HepG2 (cell line): ENCODE measurements around the gene ST6GALNAC3. TPM values are rescaled to one million over a fixed set of nuclear protein-coding genes. Genes with fewer than 3 reads are reported as not detected.

ENCODE experiments used
- ATAC-seq: fragments of 200-7000 bp; cut with Tn5 transposase; 3 replicates; pipeline ENCODE4 v1.9.1; 2020; ENCODE audit warnings: mild to moderate bottlenecking, moderate library complexity
- BruUV-seq: library from RNA; stranded (reverse); fragments of 400-500 nt; replicated peaks from 2 replicates; lab custom pipeline; 2021; lab: Mats Ljungman, UMichigan
- CTCF ChIA-PET: fragments of 300-600 bp; formaldehyde crosslinking; extraction: SDS; loops from one replicate; lab custom pipeline; 2021; ENCODE audit warnings: low total read pairs, inconsistent platforms, low intra/inter-chr PET ratio; lab: Yijun Ruan, JAX
- POLR2A ChIA-PET: fragments of 350-600 bp; sonication (Branson Sonifier 250); formaldehyde crosslinking; loops from one replicate; lab custom pipeline; 2020; ENCODE audit warnings: antibody characterized with exemption, inconsistent platforms; lab: Yijun Ruan, JAX
- DNase-seq: peaks from one replicate; pipeline ENCODE4 v3.0.0-alpha.2; 2015; ENCODE audit warnings: low spot score
- FAIRE-seq: peaks from 3 replicates; lab custom pipeline; 2011; peaks lifted over from hg19 to GRCh38; lab: Jason Lieb, UNC
- H2AFZ ChIP-seq: one replicate; pipeline ENCODE4 v1.6.1; 2011; ENCODE audit warnings: low read length, inconsistent platforms
- H3K27ac ChIP-seq: fragments of 300-600 bp; 3 replicates; pipeline ENCODE4 v1.8.0; 2011; ENCODE audit warnings: mixed run types, mild to moderate bottlenecking, mixed read lengths, low read length, inconsistent platforms; ENCODE audit not compliant: insufficient read depth; ENCODE audit errors: extremely low read length
- H3K27me3 ChIP-seq, 2 experiments: fragments of 200-600 bp in 1 of 2; 2 replicates in 1 of 2; 3 replicates in 1 of 2; pipeline versions ENCODE4 v1.6.0 to v1.8.0; 2011; ENCODE audit warnings: low read length in 2 of 2, mild to moderate bottlenecking in 2 of 2, moderate library complexity in 2 of 2, inconsistent platforms in 1 of 2; ENCODE audit not compliant: insufficient read depth in 2 of 2, control insufficient read depth in 1 of 2
- H3K36me3 ChIP-seq, 2 experiments: fragments of 200-600 bp in 1 of 2; replicated peaks in 1 of 2; 2 replicates in 1 of 2; 3 replicates in 1 of 2; pipeline versions ENCODE4 v1.5.1 to v1.8.0; 2011; ENCODE audit warnings: low read length in 2 of 2, inconsistent platforms in 1 of 2; ENCODE audit not compliant: insufficient read depth in 2 of 2, control insufficient read depth in 1 of 2
- H3K4me1 ChIP-seq: 2 replicates; pipeline ENCODE4 v1.5.1; 2012; ENCODE audit warnings: low read length, inconsistent platforms; ENCODE audit not compliant: insufficient read depth
- H3K4me2 ChIP-seq: 2 replicates; pipeline ENCODE4 v1.6.0; 2011; ENCODE audit warnings: low read depth, low read length, inconsistent platforms
- H3K4me3 ChIP-seq, 3 experiments: fragments of 200-600 bp in 1 of 3; sonication (generic), shearing (Covaris generic) in 1 of 3; replicated peaks in 1 of 3; 2 replicates each; pipeline ENCODE4 v1.5.1; 2011 to 2016; ENCODE audit warnings: low read length in 3 of 3, inconsistent platforms in 2 of 3, low read depth in 2 of 3, mild to moderate bottlenecking in 2 of 3, control low read depth in 1 of 3, mixed read lengths in 1 of 3; ENCODE audit not compliant: insufficient read depth in 1 of 3
- H3K79me2 ChIP-seq: one replicate; pipeline ENCODE4 v1.6.1; 2011; ENCODE audit warnings: low read length, inconsistent platforms; ENCODE audit not compliant: insufficient read depth
- H3K9ac ChIP-seq: 2 replicates; pipeline ENCODE4 v1.6.0; 2011; ENCODE audit warnings: mild to moderate bottlenecking, low read depth, low read length, inconsistent platforms; ENCODE audit not compliant: insufficient read depth
- H3K9me3 ChIP-seq: 2 replicates; pipeline ENCODE4 v1.5.1; 2012; ENCODE audit warnings: mild to moderate bottlenecking, low read length
- H4K20me1 ChIP-seq: 2 replicates; pipeline ENCODE4 v1.6.0; 2011; ENCODE audit warnings: inconsistent platforms, mild to moderate bottlenecking, low read length, moderate library complexity; ENCODE audit not compliant: insufficient read depth
- ADNP ChIP-seq: sonication (generic); formaldehyde crosslinking; IDR thresholded peaks from 2 replicates; pipeline ENCODE4 v1.4.0; 2020; ENCODE audit warnings: missing genetic modification reagents
- KLF12 ChIP-seq: sonication (generic); formaldehyde crosslinking; IDR thresholded peaks from 2 replicates; pipeline ENCODE4 v1.4.0; 2020; ENCODE audit warnings: missing genetic modification reagents, borderline replicate concordance
- MIER3 ChIP-seq: IDR thresholded peaks from 2 replicates; pipeline ENCODE4 v1.6.1; 2016; ENCODE audit warnings: missing compliant biosample characterization, borderline replicate concordance
- MYNN ChIP-seq: sonication (generic); formaldehyde crosslinking; IDR thresholded peaks from 2 replicates; pipeline ENCODE4 v1.4.0; 2020; ENCODE audit warnings: mild to moderate bottlenecking, low read depth, missing genetic modification reagents
- TOPORS ChIP-seq: sonication (generic); formaldehyde crosslinking; IDR thresholded peaks from 2 replicates; pipeline ENCODE4 v1.8.0; 2023; ENCODE audit warnings: mild to moderate bottlenecking, missing genetic modification reagents
- TRIM24 ChIP-seq: sonication (generic); formaldehyde crosslinking; IDR thresholded peaks from 2 replicates; pipeline ENCODE4 v1.8.0; 2022; ENCODE audit warnings: mild to moderate bottlenecking, missing genetic modification reagents
- ZNF317 ChIP-seq: sonication (generic); formaldehyde crosslinking; IDR thresholded peaks from 2 replicates; pipeline ENCODE4 v1.5.0; 2020; ENCODE audit warnings: mild to moderate bottlenecking, missing genetic modification reagents
- ZNF331 ChIP-seq: sonication (generic); formaldehyde crosslinking; IDR thresholded peaks from 2 replicates; pipeline ENCODE4 v1.4.0; 2020; ENCODE audit warnings: missing genetic modification reagents
- ZNF569 ChIP-seq: sonication (generic); formaldehyde crosslinking; IDR thresholded peaks from 2 replicates; pipeline ENCODE4 v1.5.0; 2020; ENCODE audit warnings: mild to moderate bottlenecking, missing genetic modification reagents, moderate library complexity, borderline replicate concordance
- ZNF790 ChIP-seq: sonication (generic); formaldehyde crosslinking; IDR thresholded peaks from 2 replicates; pipeline ENCODE4 v1.8.0; 2022; ENCODE audit warnings: missing genetic modification reagents, mild to moderate bottlenecking, borderline replicate concordance
- WGBS: methylation state at CpG from one replicate; pipeline ENCODE4 v1.1.6; 2017; ENCODE audit warnings: low lambda C conversion rate; 5-methylcytosine and 5-hydroxymethylcytosine counted together
- in situ Hi-C: cut with HindIII; loops from 2 replicates; pipeline ENCODE4 v1.10.0; 2017; ENCODE audit warnings: low pct_unique_long_range_greater_than_20kb; ENCODE audit not compliant: extremely low pct_ligation_motif_present
- intact Hi-C: fragments of 100-400 bp; cut with micrococcal nuclease; formaldehyde crosslinking; loops from one replicate; pipeline ENCODE4 v1.10.0; 2022; ENCODE audit not compliant: unreplicated experiment
- polyA plus RNA-seq, 8 experiments: library from polyadenylated mRNA; depleted of rRNA in 3 of 8; stranded (reverse) in 7 of 8; unstranded in 1 of 8; fragments of >200 nt; fragmentation: Illumina TruSeq in 4 of 8; extraction: Trizol in 4 of 8; gene quantifications; 2 replicates each; pipeline versions ENCODE4 v1.2.1 to v1.2.3, GENCODE V29; 2011 to 2016; ENCODE audit warnings: low read depth in 4 of 8, missing spikeins in 1 of 8, mixed read lengths in 1 of 8; ENCODE audit not compliant: insufficient read depth in 1 of 8
- total RNA-seq, 5 experiments: library from RNA; depleted of rRNA; stranded (reverse); fragments of >200 nt; fragmentation: Illumina TruSeq; extraction: Trizol; gene quantifications; 2 replicates each; pipeline ENCODE4 v1.2.3, GENCODE V29; 2016; ENCODE audit warnings: low read depth in 1 of 5
- TF ChIP-seq, protein P1 (sequence below): sonication (generic); formaldehyde crosslinking; IDR thresholded peaks from 2 replicates; pipeline ENCODE4 v1.8.0; 2022; ENCODE audit warnings: missing genetic modification reagents, low read depth, mild to moderate bottlenecking, borderline replicate concordance
- TF ChIP-seq, protein P2 (sequence below): sonication (generic); formaldehyde crosslinking; IDR thresholded peaks from 2 replicates; pipeline ENCODE4 v1.5.0; 2020; ENCODE audit warnings: mild to moderate bottlenecking, missing genetic modification reagents
- TF ChIP-seq, protein P3 (sequence below): sonication (generic); formaldehyde crosslinking; IDR thresholded peaks from 2 replicates; pipeline ENCODE4 v1.4.0; 2020; ENCODE audit warnings: missing genetic modification reagents, borderline replicate concordance
- TF ChIP-seq, protein P4 (sequence below): sonication (generic); formaldehyde crosslinking; IDR thresholded peaks from 2 replicates; pipeline ENCODE4 v1.5.1; 2020; ENCODE audit warnings: missing genetic modification reagents, mild to moderate bottlenecking, borderline replicate concordance
- TF ChIP-seq, protein P5 (sequence below): sonication (generic); formaldehyde crosslinking; IDR thresholded peaks from 2 replicates; pipeline ENCODE4 v1.4.0; 2020; ENCODE audit warnings: missing genetic modification reagents, mild to moderate bottlenecking, borderline replicate concordance

Gene ST6GALNAC3
- total and polyA plus RNA-seq, 2 of the 13 experiments (the other 11 are each of a cell fraction or from before 2014, with no cell fraction given), result not detected

DNA sequence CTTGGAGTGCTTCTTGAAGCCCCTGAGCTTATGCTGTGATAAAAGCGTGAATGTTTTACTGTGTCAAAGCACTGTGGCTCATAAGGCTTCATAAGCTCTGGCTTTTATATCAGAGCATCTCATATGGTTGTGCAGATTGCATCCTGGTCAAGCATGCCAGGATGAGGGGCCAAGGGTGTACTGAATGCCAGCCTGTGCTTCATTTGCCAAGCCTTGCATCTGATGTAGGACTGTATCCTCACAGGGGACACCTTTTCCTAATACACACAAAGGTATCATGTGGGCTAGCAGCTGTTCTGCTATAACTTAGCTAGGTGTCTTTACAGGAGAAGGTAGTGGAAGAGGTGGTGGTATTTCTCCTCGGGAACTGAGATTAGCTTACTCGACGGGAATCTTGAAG lies 134.7 kb downstream of the ST6GALNAC3 start:
- H3K27ac ChIP-seq, result no peak overlapping the region
- no peaks in the 10 kb centered on the region for H3K4me1 ChIP-seq
- no peaks in the 10 kb centered on the region for H3K9me3 ChIP-seq
- in situ Hi-C loops, result no loop called here
- H3K36me3 ChIP-seq, result no peaks in the 10 kb centered on the region
- intact Hi-C loops, result no loop called here
- H3K27me3 ChIP-seq, result no peaks in the 10 kb centered on the region
- no TSS peak for BruUV-seq
- H3K4me2 ChIP-seq, result no peak overlapping the region
- no peak for DNase-seq
- no peaks in the 10 kb centered on the region for H3K79me2 ChIP-seq
- WGBS, result 6% methylated on average over 4 of the region's 4 CpGs
- CTCF ChIA-PET, result no interaction called here
- POLR2A ChIA-PET, result no interaction called here
- no peak overlapping the region for H3K4me3 ChIP-seq
- ATAC-seq, result no peak
- no peak for FAIRE-seq
- H3K9ac ChIP-seq, result no peak overlapping the region
- H4K20me1 ChIP-seq, result no peaks in the 10 kb centered on the region
- H2AFZ ChIP-seq, result no peak overlapping the region
- no peak for TF ChIP-seq MYNN (CRISPR knock-in tag)
- no peak for TF ChIP-seq TRIM24 (CRISPR knock-in tag)
- TF ChIP-seq, protein P1, sequence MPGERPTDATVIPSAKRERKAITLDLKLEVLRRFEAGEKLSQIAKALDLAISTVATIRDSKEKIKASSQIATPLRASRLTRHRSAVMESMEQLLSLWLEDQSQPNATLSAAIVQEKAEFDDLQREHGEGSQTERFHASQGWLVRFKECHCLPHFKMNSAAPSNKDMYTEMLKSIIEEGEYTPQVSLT, result no peak
- no peak for TF ChIP-seq ZNF317 (CRISPR knock-in tag)
- TF ChIP-seq TOPORS (CRISPR knock-in tag), result no peak
- TF ChIP-seq, protein P2, sequence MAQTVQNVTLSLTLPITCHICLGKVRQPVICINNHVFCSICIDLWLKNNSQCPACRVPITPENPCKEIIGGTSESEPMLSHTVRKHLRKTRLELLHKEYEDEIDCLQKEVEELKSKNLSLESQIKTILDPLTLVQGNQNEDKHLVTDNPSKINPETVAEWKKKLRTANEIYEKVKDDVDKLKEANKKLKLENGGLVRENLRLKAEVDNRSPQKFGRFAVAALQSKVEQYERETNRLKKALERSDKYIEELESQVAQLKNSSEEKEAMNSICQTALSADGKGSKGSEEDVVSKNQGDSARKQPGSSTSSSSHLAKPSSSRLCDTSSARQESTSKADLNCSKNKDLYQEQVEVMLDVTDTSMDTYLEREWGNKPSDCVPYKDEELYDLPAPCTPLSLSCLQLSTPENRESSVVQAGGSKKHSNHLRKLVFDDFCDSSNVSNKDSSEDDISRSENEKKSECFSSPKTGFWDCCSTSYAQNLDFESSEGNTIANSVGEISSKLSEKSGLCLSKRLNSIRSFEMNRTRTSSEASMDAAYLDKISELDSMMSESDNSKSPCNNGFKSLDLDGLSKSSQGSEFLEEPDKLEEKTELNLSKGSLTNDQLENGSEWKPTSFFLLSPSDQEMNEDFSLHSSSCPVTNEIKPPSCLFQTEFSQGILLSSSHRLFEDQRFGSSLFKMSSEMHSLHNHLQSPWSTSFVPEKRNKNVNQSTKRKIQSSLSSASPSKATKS (CRISPR knock-in tag), result no peak
- TF ChIP-seq, protein P3, sequence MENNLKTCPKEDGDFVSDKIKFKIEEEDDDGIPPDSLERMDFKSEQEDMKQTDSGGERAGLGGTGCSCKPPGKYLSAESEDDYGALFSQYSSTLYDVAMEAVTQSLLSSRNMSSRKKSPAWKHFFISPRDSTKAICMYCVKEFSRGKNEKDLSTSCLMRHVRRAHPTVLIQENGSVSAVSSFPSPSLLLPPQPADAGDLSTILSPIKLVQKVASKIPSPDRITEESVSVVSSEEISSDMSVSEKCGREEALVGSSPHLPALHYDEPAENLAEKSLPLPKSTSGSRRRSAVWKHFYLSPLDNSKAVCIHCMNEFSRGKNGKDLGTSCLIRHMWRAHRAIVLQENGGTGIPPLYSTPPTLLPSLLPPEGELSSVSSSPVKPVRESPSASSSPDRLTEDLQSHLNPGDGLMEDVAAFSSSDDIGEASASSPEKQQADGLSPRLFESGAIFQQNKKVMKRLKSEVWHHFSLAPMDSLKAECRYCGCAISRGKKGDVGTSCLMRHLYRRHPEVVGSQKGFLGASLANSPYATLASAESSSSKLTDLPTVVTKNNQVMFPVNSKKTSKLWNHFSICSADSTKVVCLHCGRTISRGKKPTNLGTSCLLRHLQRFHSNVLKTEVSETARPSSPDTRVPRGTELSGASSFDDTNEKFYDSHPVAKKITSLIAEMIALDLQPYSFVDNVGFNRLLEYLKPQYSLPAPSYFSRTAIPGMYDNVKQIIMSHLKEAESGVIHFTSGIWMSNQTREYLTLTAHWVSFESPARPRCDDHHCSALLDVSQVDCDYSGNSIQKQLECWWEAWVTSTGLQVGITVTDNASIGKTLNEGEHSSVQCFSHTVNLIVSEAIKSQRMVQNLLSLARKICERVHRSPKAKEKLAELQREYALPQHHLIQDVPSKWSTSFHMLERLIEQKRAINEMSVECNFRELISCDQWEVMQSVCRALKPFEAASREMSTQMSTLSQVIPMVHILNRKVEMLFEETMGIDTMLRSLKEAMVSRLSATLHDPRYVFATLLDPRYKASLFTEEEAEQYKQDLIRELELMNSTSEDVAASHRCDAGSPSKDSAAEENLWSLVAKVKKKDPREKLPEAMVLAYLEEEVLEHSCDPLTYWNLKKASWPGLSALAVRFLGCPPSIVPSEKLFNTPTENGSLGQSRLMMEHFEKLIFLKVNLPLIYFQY (CRISPR knock-in tag), result no peak
- no peak for TF ChIP-seq ADNP (CRISPR knock-in tag)
- no peak for TF ChIP-seq KLF12 (CRISPR knock-in tag)
- TF ChIP-seq, protein P4, sequence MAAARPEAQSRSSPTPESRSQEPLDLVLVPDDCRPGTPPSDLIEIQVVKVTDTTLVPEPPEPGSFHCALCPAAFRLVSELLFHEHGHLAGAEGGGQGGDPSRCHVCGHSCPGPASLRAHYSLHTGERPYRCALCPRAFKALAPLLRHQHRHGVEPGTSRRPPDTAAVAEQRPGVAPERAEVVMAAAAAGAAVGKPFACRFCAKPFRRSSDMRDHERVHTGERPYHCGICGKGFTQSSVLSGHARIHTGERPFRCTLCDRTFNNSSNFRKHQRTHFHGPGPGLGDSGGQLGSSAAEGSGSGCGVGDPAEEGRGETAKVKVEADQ (CRISPR knock-in tag), result no peak
- TF ChIP-seq, protein P5, sequence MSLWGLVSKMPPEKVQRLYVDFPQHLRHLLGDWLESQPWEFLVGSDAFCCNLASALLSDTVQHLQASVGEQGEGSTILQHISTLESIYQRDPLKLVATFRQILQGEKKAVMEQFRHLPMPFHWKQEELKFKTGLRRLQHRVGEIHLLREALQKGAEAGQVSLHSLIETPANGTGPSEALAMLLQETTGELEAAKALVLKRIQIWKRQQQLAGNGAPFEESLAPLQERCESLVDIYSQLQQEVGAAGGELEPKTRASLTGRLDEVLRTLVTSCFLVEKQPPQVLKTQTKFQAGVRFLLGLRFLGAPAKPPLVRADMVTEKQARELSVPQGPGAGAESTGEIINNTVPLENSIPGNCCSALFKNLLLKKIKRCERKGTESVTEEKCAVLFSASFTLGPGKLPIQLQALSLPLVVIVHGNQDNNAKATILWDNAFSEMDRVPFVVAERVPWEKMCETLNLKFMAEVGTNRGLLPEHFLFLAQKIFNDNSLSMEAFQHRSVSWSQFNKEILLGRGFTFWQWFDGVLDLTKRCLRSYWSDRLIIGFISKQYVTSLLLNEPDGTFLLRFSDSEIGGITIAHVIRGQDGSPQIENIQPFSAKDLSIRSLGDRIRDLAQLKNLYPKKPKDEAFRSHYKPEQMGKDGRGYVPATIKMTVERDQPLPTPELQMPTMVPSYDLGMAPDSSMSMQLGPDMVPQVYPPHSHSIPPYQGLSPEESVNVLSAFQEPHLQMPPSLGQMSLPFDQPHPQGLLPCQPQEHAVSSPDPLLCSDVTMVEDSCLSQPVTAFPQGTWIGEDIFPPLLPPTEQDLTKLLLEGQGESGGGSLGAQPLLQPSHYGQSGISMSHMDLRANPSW (CRISPR knock-in tag), result no peak
- TF ChIP-seq ZNF331 (CRISPR knock-in tag), result no peak
- no peak for TF ChIP-seq ZNF790 (CRISPR knock-in tag)
- TF ChIP-seq MIER3, result no peak
- TF ChIP-seq ZNF569 (CRISPR knock-in tag), result no peak
